Camera-type eye (tissue), 1 donor: Measurements from ENCODE around the gene ANAPC7. TPM values are rescaled to one million over a fixed set of nuclear protein-coding genes. Genes with fewer than 3 reads are reported as not detected.

Experiments
- total RNA-seq: library from RNA; depleted of rRNA; stranded (reverse); fragments of >200 nt; gene quantifications from one replicate; pipeline ENCODE4 v1.2.3, GENCODE V29; 2014

Gene ANAPC7
- 67.0 TPM for total RNA-seq

GRCh38 chr12:110403146-110403975, at the start of gene ANAPC7:
ANAPC7 (minus strand) TSS chr12:110403708; CDS start chr12:110403627, 81 bp downstream.

GRCh38 chr12:110449799-110450497, 46.4 kb upstream of the ANAPC7 start, which contains the start of gene ARPC3:
ARPC3 (minus strand) TSS chr12:110450337; CDS start chr12:110450260, 77 bp downstream.

Other genes with a start within 250 kb of the ANAPC7 start
- gene ATP2A2, start 122.5 kb downstream of the ANAPC7 start, total RNA-seq, result 192 TPM
- gene ARPC3, start 46.6 kb upstream of the ANAPC7 start, total RNA-seq, result 195 TPM
- 16.1 TPM for gene GPN3, start 64.5 kb upstream of the ANAPC7 start, total RNA-seq
- 16.7 TPM for gene FAM216A, start 65.1 kb upstream of the ANAPC7 start, total RNA-seq
- gene VPS29, start 98.4 kb upstream of the ANAPC7 start, total RNA-seq, result 107 TPM
- gene RAD9B, start 98.6 kb upstream of the ANAPC7 start, total RNA-seq, result 1.9 TPM
- 16.7 TPM for gene PPTC7, start 179.6 kb upstream of the ANAPC7 start, total RNA-seq
- 49.9 TPM for gene TCTN1, start 210.4 kb upstream of the ANAPC7 start, total RNA-seq